OCI-LY1 (cell line): ENCODE data around the gene SLC39A11.
"Not testable (repeated sequence)": the region's sequence is repeated elsewhere in the genome, so short reads cannot be mapped to it uniquely, and the experiment has no call there.

Source experiments
- H2AFZ ChIP-seq: fragments of 200-600 bp; sonication (generic), shearing (Covaris generic); 2 replicates; pipeline ENCODE4 v1.6.0; 2014; ENCODE audit warnings: antibody characterized with exemption, mild to moderate bottlenecking, low read length
- H3F3A ChIP-seq: fragments of 200-600 bp; sonication (generic), shearing (Covaris generic); 2 replicates; pipeline ENCODE4 v1.6.0; 2014; ENCODE audit warnings: mild to moderate bottlenecking, antibody characterized with exemption, low read length, moderate library complexity; ENCODE audit not compliant: insufficient read depth
- H3K27ac ChIP-seq: fragments of 200-600 bp; sonication (generic); 2 replicates; pipeline ENCODE4 v1.5.1; 2014; ENCODE audit warnings: low read length, mixed run types, mild to moderate bottlenecking, low read depth; ENCODE audit not compliant: poor library complexity, severe bottlenecking
- H3K27me3 ChIP-seq: fragments of 200-600 bp; sonication (generic); 2 replicates; pipeline ENCODE4 v1.6.0; 2014; ENCODE audit warnings: antibody characterized with exemption, mild to moderate bottlenecking, low read length, moderate library complexity; ENCODE audit not compliant: insufficient read depth
- H3K36me3 ChIP-seq: fragments of 200-600 bp; sonication (generic); 2 replicates; pipeline ENCODE4 v1.6.1; 2014; ENCODE audit warnings: mild to moderate bottlenecking, antibody characterized with exemption, low read length, moderate library complexity, mixed read lengths; ENCODE audit not compliant: insufficient read depth
- H3K4me1 ChIP-seq: fragments of 200-600 bp; sonication (generic); 2 replicates; pipeline ENCODE4 v1.5.1; 2014; ENCODE audit warnings: mild to moderate bottlenecking, low read length, moderate library complexity; ENCODE audit not compliant: insufficient read depth, severe bottlenecking
- H3K4me2 ChIP-seq: fragments of 200-600 bp; sonication (generic), shearing (Covaris generic); 2 replicates; pipeline ENCODE4 v1.6.1; 2014; ENCODE audit warnings: low read length
- H3K4me3 ChIP-seq: fragments of 200-600 bp; sonication (generic); 2 replicates; pipeline ENCODE4 v1.5.1; 2014; ENCODE audit warnings: low read length, low read depth, mild to moderate bottlenecking, mixed read lengths; ENCODE audit not compliant: poor library complexity, severe bottlenecking
- H3K79me2 ChIP-seq: fragments of 200-600 bp; shearing (Covaris generic); 2 replicates; pipeline ENCODE4 v1.6.1; 2016; ENCODE audit warnings: mixed run types, low read length, mixed read lengths; ENCODE audit not compliant: insufficient read depth
- H3K9ac ChIP-seq: fragments of 200-600 bp; sonication (generic), shearing (Covaris generic); 2 replicates; pipeline ENCODE4 v1.6.1; 2014; ENCODE audit warnings: mild to moderate bottlenecking, low read length, mixed read lengths
- H3K9me2 ChIP-seq: fragments of 200-600 bp; sonication (generic), shearing (Covaris generic); 2 replicates; pipeline ENCODE4 v1.6.1; 2014; ENCODE audit warnings: low read depth, mild to moderate bottlenecking, low read length, mixed read lengths
- H3K9me3 ChIP-seq: fragments of 200-600 bp; shearing (Covaris generic); 2 replicates; pipeline ENCODE4 v1.6.1; 2014; ENCODE audit warnings: low read length, mixed read lengths
- H4K20me1 ChIP-seq: fragments of 200-600 bp; sonication (generic), shearing (Covaris generic); 2 replicates; pipeline ENCODE4 v1.6.0; 2016; ENCODE audit warnings: mild to moderate bottlenecking, low read length; ENCODE audit not compliant: insufficient read depth
- EZH2 ChIP-seq: fragments of 200-600 bp; sonication (generic), shearing (Covaris generic); IDR thresholded peaks from 2 replicates; pipeline ENCODE4 v1.8.0; 2017; ENCODE audit warnings: borderline replicate concordance, mixed run types, mild to moderate bottlenecking, antibody characterized with exemption, low read length, moderate library complexity, mixed read lengths
- TF ChIP-seq, protein P1 (sequence below): fragments of 200-600 bp; sonication (generic), shearing (Covaris generic); IDR thresholded peaks from 2 replicates; pipeline ENCODE4 v1.5.1; 2017; ENCODE audit warnings: mild to moderate bottlenecking, antibody characterized with exemption, low read length, moderate library complexity, mixed read lengths

The SLC39A11 gene

DNA sequence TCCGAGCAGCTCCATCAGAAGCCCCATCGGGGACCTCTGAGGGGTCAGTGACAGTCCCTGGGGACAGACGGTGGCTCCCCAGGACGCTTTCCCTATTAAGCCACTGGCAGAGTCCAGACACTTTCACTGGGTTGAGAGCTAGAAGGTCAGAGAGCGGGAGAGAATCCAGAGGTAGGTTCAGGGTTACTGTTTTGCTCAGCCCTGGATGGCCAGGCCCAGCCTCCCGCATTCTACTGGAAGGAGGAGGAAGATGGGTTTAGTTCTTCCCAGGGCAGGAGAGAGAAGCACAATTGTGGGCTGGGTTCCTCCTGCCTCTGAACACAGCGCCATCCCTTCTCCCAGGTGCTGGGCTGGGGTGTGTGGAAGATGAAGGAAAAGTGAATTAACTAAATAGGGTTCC, 452.8 kb downstream of the SLC39A11 start:
- Histone ChIP-seq H3K36me3 (no peaks in the 10 kb centered on the region), H4K20me1 (no peaks in the 10 kb centered on the region), H3K4me2 (no peak overlapping the region), H3K9me3 (no peaks in the 10 kb centered on the region), H3K9ac (no peak overlapping the region), H3F3A (no peaks in the 10 kb centered on the region), H3K9me2 (no peaks in the 10 kb centered on the region), H3K27ac (no peak overlapping the region), H3K4me1 (no peaks in the 10 kb centered on the region), H3K27me3 (no peaks in the 10 kb centered on the region), H3K4me3 (no peak overlapping the region), H2AFZ (no peak overlapping the region), H3K79me2 (no peaks in the 10 kb centered on the region)
- no peak for TF ChIP-seq EZH2
- TF ChIP-seq, protein P1, sequence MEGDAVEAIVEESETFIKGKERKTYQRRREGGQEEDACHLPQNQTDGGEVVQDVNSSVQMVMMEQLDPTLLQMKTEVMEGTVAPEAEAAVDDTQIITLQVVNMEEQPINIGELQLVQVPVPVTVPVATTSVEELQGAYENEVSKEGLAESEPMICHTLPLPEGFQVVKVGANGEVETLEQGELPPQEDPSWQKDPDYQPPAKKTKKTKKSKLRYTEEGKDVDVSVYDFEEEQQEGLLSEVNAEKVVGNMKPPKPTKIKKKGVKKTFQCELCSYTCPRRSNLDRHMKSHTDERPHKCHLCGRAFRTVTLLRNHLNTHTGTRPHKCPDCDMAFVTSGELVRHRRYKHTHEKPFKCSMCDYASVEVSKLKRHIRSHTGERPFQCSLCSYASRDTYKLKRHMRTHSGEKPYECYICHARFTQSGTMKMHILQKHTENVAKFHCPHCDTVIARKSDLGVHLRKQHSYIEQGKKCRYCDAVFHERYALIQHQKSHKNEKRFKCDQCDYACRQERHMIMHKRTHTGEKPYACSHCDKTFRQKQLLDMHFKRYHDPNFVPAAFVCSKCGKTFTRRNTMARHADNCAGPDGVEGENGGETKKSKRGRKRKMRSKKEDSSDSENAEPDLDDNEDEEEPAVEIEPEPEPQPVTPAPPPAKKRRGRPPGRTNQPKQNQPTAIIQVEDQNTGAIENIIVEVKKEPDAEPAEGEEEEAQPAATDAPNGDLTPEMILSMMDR, result no peak

DNA sequence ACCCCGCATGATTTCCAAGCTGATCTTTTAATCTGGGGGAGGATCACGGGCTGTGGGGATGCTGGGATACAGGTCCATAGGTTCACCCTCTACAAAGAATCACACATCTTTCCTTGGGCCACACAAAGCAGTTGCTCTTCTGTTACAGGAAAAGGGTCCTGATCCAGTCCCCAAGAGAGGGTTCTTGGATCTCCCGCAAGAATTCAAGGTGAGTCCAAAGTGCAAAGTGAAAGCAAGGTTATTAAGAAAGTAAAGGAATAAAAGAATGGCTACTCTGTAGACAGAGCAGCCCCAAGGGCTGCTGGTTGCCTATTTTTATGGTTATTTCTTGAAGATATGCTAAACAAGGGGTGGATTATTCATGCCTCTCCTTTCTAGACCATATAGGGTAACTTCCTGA, 453.6 kb downstream of the SLC39A11 start:
- not testable (repeated sequence) for H2AFZ ChIP-seq, H3K9me3 ChIP-seq, H3K9me2 ChIP-seq, H3F3A ChIP-seq, H3K4me2 ChIP-seq, H3K4me3 ChIP-seq, H3K36me3 ChIP-seq, H3K27me3 ChIP-seq, H3K4me1 ChIP-seq, H4K20me1 ChIP-seq, H3K79me2 ChIP-seq, H3K27ac ChIP-seq, H3K9ac ChIP-seq

DNA sequence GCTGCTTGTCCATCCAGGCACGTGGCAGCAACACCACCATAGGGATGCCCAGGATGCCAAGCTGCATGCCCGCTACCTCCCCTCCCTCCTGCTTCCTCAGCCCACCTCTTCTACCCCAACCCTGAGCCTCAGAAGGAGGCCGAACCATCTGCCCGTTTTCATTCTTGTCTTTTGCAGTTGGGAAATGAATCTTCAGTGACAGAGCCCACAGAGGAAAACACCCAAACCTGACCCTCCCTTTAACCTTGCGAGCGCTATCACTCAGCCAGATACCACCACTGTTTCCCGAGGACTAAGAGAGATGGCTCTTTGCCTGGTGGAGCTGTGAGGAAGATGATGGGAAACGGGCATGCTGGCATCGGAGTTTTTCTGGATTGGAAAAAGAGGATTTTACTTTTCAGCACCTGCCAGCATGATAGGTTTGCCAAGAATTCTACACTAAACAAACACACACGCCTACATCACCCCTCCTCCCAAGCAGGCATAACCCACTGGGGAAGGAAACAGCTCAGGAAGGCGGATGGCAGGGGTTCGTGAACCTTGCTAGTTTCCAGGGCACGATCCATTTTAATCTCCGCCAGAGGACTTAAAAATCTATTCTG, 457.4 kb downstream of the SLC39A11 start:
- Histone ChIP-seq H3K9me2 (no peaks in the 10 kb centered on the region), H2AFZ (no peak overlapping the region), H4K20me1 (no peaks in the 10 kb centered on the region), H3K9ac (no peak overlapping the region), H3K79me2 (no peaks in the 10 kb centered on the region), H3K9me3 (no peaks in the 10 kb centered on the region), H3K4me1 (no peaks in the 10 kb centered on the region), H3K36me3 (no peaks in the 10 kb centered on the region), H3K4me2 (no peak overlapping the region), H3K27me3 (no peaks in the 10 kb centered on the region), H3K4me3 (no peak overlapping the region), H3F3A (no peaks in the 10 kb centered on the region), H3K27ac (no peak overlapping the region)
- no peak for TF ChIP-seq EZH2
- TF ChIP-seq, protein P1, result no peak

DNA sequence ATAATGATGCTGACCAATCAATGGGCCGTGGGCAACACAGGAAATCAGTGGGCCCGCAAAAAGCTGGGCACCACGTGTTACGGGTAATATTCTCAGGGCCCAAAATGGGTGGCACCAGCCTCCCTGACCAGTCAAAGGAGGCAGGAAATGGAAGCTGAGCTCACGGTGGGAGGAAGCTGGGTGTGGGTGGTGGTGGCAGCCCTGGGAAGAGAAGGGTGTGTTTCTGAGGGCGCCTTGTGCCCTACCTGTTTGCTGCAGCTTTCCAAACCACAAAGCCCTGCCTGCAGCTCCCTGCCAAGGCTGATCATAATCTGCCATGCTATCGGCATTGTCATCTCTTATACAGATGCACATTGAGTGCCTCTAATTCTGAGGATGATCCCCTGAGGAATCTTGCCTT, 457.9 kb downstream of the SLC39A11 start:
- H3K36me3 ChIP-seq, result no peaks in the 10 kb centered on the region
- H4K20me1 ChIP-seq, result no peaks in the 10 kb centered on the region
- H3K27ac ChIP-seq, result no peak overlapping the region
- TF ChIP-seq EZH2, result no peak
- TF ChIP-seq, protein P1, result no peak
- H3K9me2 ChIP-seq, result no peaks in the 10 kb centered on the region
- no peak overlapping the region for H3K9ac ChIP-seq
- H2AFZ ChIP-seq, result no peak overlapping the region
- no peaks in the 10 kb centered on the region for H3K27me3 ChIP-seq
- no peak overlapping the region for H3K4me2 ChIP-seq
- no peaks in the 10 kb centered on the region for H3K9me3 ChIP-seq
- H3K4me1 ChIP-seq, result no peaks in the 10 kb centered on the region
- no peaks in the 10 kb centered on the region for H3F3A ChIP-seq
- no peaks in the 10 kb centered on the region for H3K79me2 ChIP-seq
- H3K4me3 ChIP-seq, result no peak overlapping the region
